ENCODE results near the gene NFKBIE. TPM values are rescaled to one million over a fixed set of nuclear protein-coding genes. Genes with fewer than 3 reads are reported as not detected.
A peak's percentile ranks its signal among the peaks of the same experiment; 100 is the strongest.

The NFKBIE gene
- total and polyA plus RNA-seq, 4 experiments from 2014 or later: 8.0 to 15.0 (median 10.5) TPM

DNA sequence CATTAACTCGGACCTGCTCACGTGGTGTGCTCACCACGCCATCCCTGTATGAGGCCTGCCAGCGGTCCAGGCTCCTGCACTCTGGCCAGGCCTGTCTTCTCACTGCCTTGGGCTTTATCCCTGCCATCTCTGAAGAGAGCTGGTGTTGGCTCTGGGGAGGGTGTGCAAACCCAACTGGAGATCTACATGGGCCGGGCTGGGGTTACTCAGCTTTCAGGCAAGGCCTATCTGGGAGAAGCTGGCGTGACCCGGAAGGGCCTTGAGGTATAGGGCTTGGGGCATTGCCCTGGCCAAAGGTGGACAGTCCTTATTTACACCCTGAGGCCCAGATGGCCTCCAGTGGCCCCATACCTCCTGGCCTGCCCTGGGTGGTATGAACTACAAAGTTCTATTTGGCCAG lies 36.9 kb downstream of the NFKBIE start:
- H3K4me3 ChIP-seq (ENCODE audit: low read length in 2 of 2): no peak overlapping the region
- no peak for DNase-seq
- POLR2A ChIA-PET (ENCODE audit: partially characterized antibody): no interaction called here
- no peaks in the 10 kb centered on the region for H3K36me3 ChIP-seq (ENCODE audit: insufficient read depth, low read length)
- Mint-ChIP-seq H3K36me3 (no peaks in the 10 kb centered on the region), H3K27me3 (no peaks in the 10 kb centered on the region), H3K9me3 (no peaks in the 10 kb centered on the region), H3K4me3 (no peak overlapping the region), H3K27ac (no peak overlapping the region), H3K4me1 (peaks cover 0 to 13% (median 9%) of the 10 kb centered on the region in 4 donors)
- H3K27me3 ChIP-seq (ENCODE audit: insufficient read depth, low read length): no peaks in the 10 kb centered on the region
- intact Hi-C loops (cut with micrococcal nuclease): no loop called here
- CTCF ChIA-PET (ENCODE audit: partially characterized antibody): interaction anchor here (1.1 to 1.8 kb wide), 3 partner anchors 8 to 13 kb away, joined by 3 to 9 read pairs (median 3); no protein-coding TSS in a partner anchor
- no peak overlapping the region for H3K27ac ChIP-seq (ENCODE audit: low read depth, low read length)
- peaks cover 9% of the 10 kb centered on the region for H3K4me1 ChIP-seq (ENCODE audit: insufficient read depth, low read length)
- H3K9me3 ChIP-seq (ENCODE audit: control insufficient read depth in 1 of 2, low read length in 2 of 2): no peaks in the 10 kb centered on the region

DNA sequence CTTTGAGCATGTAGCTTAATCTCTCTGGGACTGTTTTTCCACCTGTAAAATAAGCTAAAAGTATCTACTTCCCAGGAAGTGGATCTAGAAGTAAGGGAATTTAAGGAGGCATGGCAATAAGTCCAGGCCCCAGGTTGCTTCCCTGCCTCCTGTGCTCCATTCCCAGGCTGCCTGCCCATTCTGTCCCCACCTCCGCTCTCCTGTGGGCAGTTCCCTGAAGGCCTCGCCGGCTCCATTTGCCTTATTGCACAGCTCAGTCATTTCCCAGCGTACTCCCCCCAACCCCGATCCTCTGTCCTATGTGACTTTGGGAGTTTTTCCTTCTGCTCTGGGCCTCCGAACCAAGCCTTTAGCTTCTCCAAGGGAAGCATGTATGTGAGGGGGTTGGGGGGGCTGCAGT lies 37.3 kb downstream of the NFKBIE start:
- Mint-ChIP-seq H3K4me1 (peaks cover 0 to 17% (median 9%) of the 10 kb centered on the region in 4 donors), H3K27me3 (no peaks in the 10 kb centered on the region), H3K36me3 (no peaks in the 10 kb centered on the region), H3K9me3 (no peaks in the 10 kb centered on the region), H3K4me3 (peak overlapping the region in 1 of 8 donors; percentile 30), H3K27ac (no peak overlapping the region)
- Histone ChIP-seq H3K4me1 (ENCODE audit: insufficient read depth, low read length) (peaks cover 9% of the 10 kb centered on the region), H3K4me3 (ENCODE audit: low read length in 2 of 2) (no peak overlapping the region), H3K9me3 (ENCODE audit: control insufficient read depth in 1 of 2, low read length in 2 of 2) (no peaks in the 10 kb centered on the region), H3K36me3 (ENCODE audit: insufficient read depth, low read length) (no peaks in the 10 kb centered on the region), H3K27me3 (ENCODE audit: insufficient read depth, low read length) (no peaks in the 10 kb centered on the region), H3K27ac (ENCODE audit: low read depth, low read length) (no peak overlapping the region)
- intact Hi-C loops (cut with micrococcal nuclease): no loop called here
- POLR2A ChIA-PET (ENCODE audit: partially characterized antibody): no interaction called here
- no peak for DNase-seq
- CTCF ChIA-PET (ENCODE audit: partially characterized antibody): interaction anchor here (0.9 to 1.8 kb wide), 4 partner anchors 8 to 24 kb away, joined by 3 to 9 read pairs (median 3); no protein-coding TSS in a partner anchor

DNA sequence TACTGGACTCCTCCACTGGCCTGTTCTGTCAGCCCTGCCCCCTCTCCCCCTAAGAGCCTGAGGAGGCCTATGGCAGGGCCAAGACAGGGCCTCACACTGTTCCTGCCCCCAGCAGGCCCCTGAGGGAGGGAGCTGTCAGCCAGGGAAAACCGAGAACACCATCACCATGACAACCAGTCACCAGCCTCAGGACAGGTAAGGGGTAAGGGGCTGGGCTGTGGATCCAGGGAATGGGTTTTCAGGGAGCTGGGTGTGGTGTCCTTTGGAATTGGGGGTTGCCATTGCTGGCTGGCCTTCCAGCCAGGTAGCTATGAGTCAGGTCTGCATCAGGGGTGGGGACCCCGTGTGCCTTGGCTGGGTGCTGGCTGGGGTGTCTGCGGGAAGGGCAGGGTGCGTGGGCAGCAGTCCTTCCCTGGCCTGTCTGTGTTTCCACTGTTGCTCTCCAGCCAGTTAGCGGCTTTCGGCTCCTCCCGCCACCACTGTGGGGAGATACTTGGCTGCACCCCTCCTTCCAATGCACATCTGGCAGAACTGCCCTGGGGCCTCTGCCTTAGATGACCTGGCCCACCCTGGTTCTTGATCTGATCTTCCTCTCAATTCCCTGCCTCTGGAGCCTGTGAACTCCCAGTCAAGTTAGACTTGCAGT lies 38.1 kb downstream of the NFKBIE start:
- ChIA-PET POLR2A (ENCODE audit: partially characterized antibody) (interaction anchor here (0.7 kb wide), 1 partner anchor 10 kb away, joined by 3 read pairs; no protein-coding TSS in a partner anchor), CTCF (ENCODE audit: partially characterized antibody) (interaction anchor here (0.9 to 1.8 kb wide), 3 partner anchors 10 to 25 kb away, joined by 3 to 9 read pairs (median 3); no protein-coding TSS in a partner anchor)
- Mint-ChIP-seq H3K36me3 (no peaks in the 10 kb centered on the region), H3K4me3 (no peak overlapping the region), H3K4me1 (peaks cover 3 to 22% (median 14%) of the 10 kb centered on the region in 4 donors), H3K27ac (no peak overlapping the region), H3K9me3 (no peaks in the 10 kb centered on the region), H3K27me3 (no peaks in the 10 kb centered on the region)
- peaks cover 17% of the 10 kb centered on the region for H3K4me1 ChIP-seq (ENCODE audit: insufficient read depth, low read length)
- H3K36me3 ChIP-seq (ENCODE audit: insufficient read depth, low read length): no peaks in the 10 kb centered on the region
- H3K27ac ChIP-seq (ENCODE audit: low read depth, low read length): no peak overlapping the region
- no peak for DNase-seq
- no peaks in the 10 kb centered on the region for H3K27me3 ChIP-seq (ENCODE audit: insufficient read depth, low read length)
- H3K4me3 ChIP-seq (ENCODE audit: low read length in 2 of 2): no peak overlapping the region
- intact Hi-C loops (cut with micrococcal nuclease): no loop called here
- no peaks in the 10 kb centered on the region for H3K9me3 ChIP-seq (ENCODE audit: control insufficient read depth in 1 of 2, low read length in 2 of 2)

DNA sequence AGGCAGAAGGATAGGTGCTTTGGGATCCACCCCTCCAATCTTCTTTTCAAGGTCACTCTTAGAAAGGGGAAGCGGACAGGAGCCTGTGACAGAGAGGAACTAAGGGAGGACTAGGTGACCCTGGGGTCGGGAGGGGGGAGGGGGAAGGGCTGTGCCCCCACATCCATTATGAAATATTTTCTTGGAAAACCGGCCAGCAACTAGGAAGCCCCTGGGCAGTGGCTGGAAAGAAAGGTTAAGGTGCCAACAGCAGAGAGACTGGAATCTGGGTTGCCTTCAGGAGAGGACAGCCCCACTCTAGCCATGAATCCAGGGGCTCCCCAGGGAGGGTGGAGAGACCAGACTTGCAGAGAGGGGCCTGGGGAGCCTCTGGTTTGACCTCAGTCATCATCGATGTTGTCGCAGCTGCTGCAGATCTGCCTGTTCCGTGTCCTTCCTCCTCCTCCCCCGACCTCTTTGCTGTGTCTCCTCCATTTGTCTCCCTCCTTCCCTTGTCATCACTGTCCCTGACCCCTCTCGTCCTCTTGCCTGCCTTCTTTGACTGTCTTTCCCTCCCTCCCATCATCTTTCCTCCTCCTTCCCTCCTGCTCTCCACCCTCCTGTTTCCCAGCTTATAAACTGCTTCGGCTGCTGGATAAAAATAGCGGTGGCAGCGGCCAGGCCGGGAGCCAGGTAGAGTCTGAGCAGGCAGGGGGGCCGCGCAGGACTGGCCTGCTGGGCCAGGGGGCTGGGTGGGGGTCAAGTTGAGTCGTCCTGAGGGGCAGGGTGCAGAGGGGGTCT lies 38.8 kb downstream of the NFKBIE start:
- Mint-ChIP-seq H3K4me3 (no peak overlapping the region), H3K4me1 (peaks cover 3 to 25% (median 16%) of the 10 kb centered on the region in 4 donors), H3K27ac (no peak overlapping the region), H3K27me3 (no peaks in the 10 kb centered on the region), H3K9me3 (no peaks in the 10 kb centered on the region), H3K36me3 (no peaks in the 10 kb centered on the region)
- Histone ChIP-seq H3K27me3 (ENCODE audit: insufficient read depth, low read length) (no peaks in the 10 kb centered on the region), H3K4me1 (ENCODE audit: insufficient read depth, low read length) (peaks cover 22% of the 10 kb centered on the region), H3K9me3 (ENCODE audit: control insufficient read depth in 1 of 2, low read length in 2 of 2) (no peaks in the 10 kb centered on the region), H3K4me3 (ENCODE audit: low read length in 2 of 2) (no peak overlapping the region), H3K27ac (ENCODE audit: low read depth, low read length) (no peak overlapping the region), H3K36me3 (ENCODE audit: insufficient read depth, low read length) (no peaks in the 10 kb centered on the region)
- ChIA-PET CTCF (ENCODE audit: partially characterized antibody) (interaction anchor here (6.8 kb wide), 1 partner anchor 9 kb away, joined by 84 read pairs; no protein-coding TSS in a partner anchor), POLR2A (ENCODE audit: partially characterized antibody) (interaction anchor here (3.3 to 5.3 kb wide), 2 partner anchors 20 to 29 kb away, joined by 21 to 72 read pairs; partner anchors contain the start of genes HSP90AB1 and SLC35B2)
- intact Hi-C loops (cut with micrococcal nuclease): no loop called here
- DNase-seq: no peak

DNA sequence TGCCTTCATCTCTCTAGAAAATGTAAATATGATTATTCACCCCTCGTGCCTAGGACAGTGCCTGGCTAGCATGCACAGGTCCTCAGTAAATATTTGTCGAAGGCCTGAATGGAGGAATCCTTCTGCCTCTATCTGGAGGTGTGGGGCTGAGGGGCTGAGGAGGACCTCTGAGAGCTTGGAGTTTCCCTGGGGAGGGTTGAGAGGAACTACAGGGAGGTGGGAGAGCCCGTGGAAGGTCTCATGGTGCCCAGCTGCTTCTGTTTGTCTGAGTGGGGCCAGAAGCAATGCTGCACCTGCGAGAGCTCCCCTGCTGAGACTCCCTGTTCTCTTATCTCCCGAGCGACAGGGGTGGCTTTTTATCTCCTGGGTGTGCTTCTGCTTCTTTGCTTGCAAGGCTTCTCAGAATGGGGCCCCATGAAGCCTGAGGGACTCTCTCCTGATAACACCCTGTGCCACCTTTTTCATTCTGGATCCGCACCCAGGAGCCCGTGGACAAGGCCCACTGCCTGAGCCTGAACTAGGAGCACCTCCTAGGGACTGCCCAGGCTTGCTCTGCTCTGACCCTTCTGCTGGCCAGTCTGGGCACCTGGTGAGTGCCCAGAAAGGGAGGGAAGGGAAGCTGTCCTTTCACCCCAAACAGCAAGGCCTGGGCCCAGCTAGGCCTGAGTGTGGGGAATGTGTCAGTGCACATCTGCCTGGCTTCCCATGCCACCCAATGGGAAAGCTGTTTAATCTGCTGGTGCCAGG lies 39.6 kb downstream of the NFKBIE start:
- Mint-ChIP-seq H3K9me3 (no peaks in the 10 kb centered on the region), H3K36me3 (no peaks in the 10 kb centered on the region), H3K4me3 (peak overlapping the region in 2 of 8 donors; percentile 39 to 46), H3K27me3 (no peaks in the 10 kb centered on the region), H3K27ac (no peak overlapping the region), H3K4me1 (peaks cover 7 to 31% (median 17%) of the 10 kb centered on the region in 4 donors)
- Histone ChIP-seq H3K27me3 (ENCODE audit: insufficient read depth, low read length) (no peaks in the 10 kb centered on the region), H3K27ac (ENCODE audit: low read depth, low read length) (no peak overlapping the region), H3K9me3 (ENCODE audit: control insufficient read depth in 1 of 2, low read length in 2 of 2) (no peaks in the 10 kb centered on the region), H3K4me3 (ENCODE audit: low read length in 2 of 2) (no peak overlapping the region), H3K4me1 (ENCODE audit: insufficient read depth, low read length) (peaks cover 22% of the 10 kb centered on the region), H3K36me3 (ENCODE audit: insufficient read depth, low read length) (no peaks in the 10 kb centered on the region)
- CTCF ChIA-PET (ENCODE audit: partially characterized antibody): interaction anchor here (2.0 to 6.8 kb wide), 2 partner anchors 10 to 31 kb away, joined by 11 to 84 read pairs; partner anchors contain the start of gene SLC35B2
- no peak for DNase-seq
- intact Hi-C loops (cut with micrococcal nuclease): no loop called here
- POLR2A ChIA-PET (ENCODE audit: partially characterized antibody): interaction anchor here (1.4 to 5.3 kb wide), 3 partner anchors 21 to 162 kb away, joined by 3 to 72 read pairs (median 21); partner anchors contain the start of genes CDC5L, HSP90AB1 and SLC35B2

DNA sequence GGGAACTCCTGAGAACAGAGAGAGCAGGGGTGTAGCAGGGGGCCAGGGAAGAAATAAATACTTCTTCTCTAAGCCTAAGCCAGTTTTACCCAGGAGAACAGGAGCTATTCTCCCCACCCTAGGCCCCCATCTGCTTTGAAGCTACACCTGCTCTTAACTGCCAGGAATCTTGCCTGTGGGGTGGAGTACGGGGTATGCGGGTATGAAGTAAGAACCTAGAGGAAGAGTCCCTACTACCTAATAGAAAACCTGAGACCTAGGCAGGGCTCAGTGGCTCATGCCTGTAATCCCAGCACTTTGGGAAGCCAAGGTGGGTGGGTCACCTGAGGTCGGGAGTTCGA lies 40.4 kb downstream of the NFKBIE start:
- no peaks in the 10 kb centered on the region for H3K9me3 ChIP-seq (ENCODE audit: control insufficient read depth in 1 of 2, low read length in 2 of 2)
- no peaks in the 10 kb centered on the region for H3K27me3 ChIP-seq (ENCODE audit: insufficient read depth, low read length)
- intact Hi-C loops (cut with micrococcal nuclease): no loop called here
- Mint-ChIP-seq H3K4me3 (peak overlapping the region in 3 of 8 donors; percentile 35 to 87 (median 82)), H3K27me3 (no peaks in the 10 kb centered on the region), H3K27ac (no peak overlapping the region), H3K4me1 (peaks cover 7 to 31% (median 18%) of the 10 kb centered on the region in 4 donors), H3K36me3 (no peaks in the 10 kb centered on the region), H3K9me3 (no peaks in the 10 kb centered on the region)
- peaks cover 22% of the 10 kb centered on the region for H3K4me1 ChIP-seq (ENCODE audit: insufficient read depth, low read length)
- H3K36me3 ChIP-seq (ENCODE audit: insufficient read depth, low read length): no peaks in the 10 kb centered on the region
- ChIA-PET POLR2A (ENCODE audit: partially characterized antibody) (interaction anchor here (1.4 to 5.3 kb wide), 4 partner anchors 12 to 163 kb away, joined by 3 to 72 read pairs (median 18); partner anchors contain the start of genes CDC5L, HSP90AB1 and SLC35B2), CTCF (ENCODE audit: partially characterized antibody) (interaction anchor here (1.2 to 6.8 kb wide), 6 partner anchors 11 to 43 kb away, joined by 4 to 84 read pairs (median 11); partner anchors contain the start of genes HSP90AB1 and SLC35B2)
- no peak overlapping the region for H3K4me3 ChIP-seq (ENCODE audit: low read length in 2 of 2)
- H3K27ac ChIP-seq (ENCODE audit: low read depth, low read length): no peak overlapping the region
- DNase-seq: no peak

Data from CD4-positive, alpha-beta memory T cell (primary cell).